HL-60 (cell line): ENCODE data around the gene CPNE4.

Experiments used
- CTCF ChIP-seq: IDR thresholded peaks from one replicate; pipeline ENCODE4 v1.5.1; 2011; ENCODE audit warnings: low read length, control low read depth, inconsistent platforms; ENCODE audit not compliant: insufficient read depth
- POLR2AphosphoS5 ChIP-seq: IDR thresholded peaks from 2 replicates; pipeline ENCODE4 v1.6.1; 2012; ENCODE audit warnings: low read depth
- TF ChIP-seq, protein P1 (sequence below): IDR thresholded peaks from 2 replicates; pipeline ENCODE4 v1.6.1; 2012; ENCODE audit warnings: low read depth; ENCODE audit not compliant: insufficient replicate concordance

DNA sequence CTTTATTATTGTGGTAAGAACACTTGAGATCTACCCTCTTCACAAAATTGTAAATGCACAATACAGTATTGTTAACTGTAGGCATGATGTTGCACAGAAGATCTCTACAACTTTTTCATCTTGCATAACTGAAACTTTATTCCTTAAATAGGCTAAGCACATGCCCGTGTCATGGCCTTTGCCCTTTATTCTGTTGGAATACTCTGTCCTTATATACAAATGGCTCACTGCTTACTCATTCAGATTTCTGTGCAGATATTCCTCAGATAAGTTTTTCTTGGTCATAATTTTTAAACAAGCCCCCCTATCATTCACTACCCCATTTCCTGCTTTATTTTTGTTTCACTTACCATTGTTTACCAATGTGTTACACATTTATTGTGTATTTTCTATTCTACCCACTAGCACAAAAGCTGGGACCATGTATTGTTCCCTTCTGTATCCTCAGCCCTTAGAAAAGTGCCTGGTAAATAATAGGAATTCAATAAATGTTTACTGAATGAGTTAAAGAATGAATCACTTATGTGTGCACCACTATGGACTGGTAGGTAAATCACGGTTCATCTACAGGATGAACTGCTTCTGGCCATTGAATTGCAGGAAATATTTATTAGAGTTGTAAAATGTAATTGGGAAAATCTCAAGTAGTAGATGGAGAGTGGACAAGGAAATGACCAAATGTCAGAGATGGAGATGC, 151.0 kb downstream of the CPNE4 start:
- TF ChIP-seq CTCF: no peak
- TF ChIP-seq, protein P1, sequence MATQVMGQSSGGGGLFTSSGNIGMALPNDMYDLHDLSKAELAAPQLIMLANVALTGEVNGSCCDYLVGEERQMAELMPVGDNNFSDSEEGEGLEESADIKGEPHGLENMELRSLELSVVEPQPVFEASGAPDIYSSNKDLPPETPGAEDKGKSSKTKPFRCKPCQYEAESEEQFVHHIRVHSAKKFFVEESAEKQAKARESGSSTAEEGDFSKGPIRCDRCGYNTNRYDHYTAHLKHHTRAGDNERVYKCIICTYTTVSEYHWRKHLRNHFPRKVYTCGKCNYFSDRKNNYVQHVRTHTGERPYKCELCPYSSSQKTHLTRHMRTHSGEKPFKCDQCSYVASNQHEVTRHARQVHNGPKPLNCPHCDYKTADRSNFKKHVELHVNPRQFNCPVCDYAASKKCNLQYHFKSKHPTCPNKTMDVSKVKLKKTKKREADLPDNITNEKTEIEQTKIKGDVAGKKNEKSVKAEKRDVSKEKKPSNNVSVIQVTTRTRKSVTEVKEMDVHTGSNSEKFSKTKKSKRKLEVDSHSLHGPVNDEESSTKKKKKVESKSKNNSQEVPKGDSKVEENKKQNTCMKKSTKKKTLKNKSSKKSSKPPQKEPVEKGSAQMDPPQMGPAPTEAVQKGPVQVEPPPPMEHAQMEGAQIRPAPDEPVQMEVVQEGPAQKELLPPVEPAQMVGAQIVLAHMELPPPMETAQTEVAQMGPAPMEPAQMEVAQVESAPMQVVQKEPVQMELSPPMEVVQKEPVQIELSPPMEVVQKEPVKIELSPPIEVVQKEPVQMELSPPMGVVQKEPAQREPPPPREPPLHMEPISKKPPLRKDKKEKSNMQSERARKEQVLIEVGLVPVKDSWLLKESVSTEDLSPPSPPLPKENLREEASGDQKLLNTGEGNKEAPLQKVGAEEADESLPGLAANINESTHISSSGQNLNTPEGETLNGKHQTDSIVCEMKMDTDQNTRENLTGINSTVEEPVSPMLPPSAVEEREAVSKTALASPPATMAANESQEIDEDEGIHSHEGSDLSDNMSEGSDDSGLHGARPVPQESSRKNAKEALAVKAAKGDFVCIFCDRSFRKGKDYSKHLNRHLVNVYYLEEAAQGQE: no peak
- TF ChIP-seq POLR2AphosphoS5: no peak
